Measurements from ENCODE around the gene CDA.

The CDA gene

DNA sequence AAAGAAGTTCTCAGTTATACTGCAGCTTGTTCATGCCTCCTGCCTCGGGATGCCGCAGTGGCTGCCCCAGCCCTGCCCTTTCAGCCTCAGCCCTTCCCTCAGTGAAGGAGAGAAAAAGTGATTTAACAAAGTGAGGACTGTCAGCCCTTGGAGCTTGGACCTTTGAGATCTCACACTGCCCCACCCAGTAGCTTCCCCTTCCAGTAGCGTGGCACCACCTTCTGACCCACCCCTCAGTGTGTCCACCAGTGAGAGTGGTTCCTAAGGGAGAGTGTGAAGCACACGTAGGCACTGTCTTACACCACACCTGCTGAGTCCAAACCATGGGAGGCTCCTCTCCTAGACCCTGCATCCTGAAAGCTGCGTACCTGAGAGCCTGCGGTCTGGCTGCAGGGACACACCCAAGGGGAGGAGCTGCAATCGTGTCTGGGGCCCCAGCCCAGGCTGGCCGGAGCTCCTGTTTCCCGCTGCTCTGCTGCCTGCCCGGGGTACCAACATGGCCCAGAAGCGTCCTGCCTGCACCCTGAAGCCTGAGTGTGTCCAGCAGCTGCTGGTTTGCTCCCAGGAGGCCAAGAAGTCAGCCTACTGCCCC lies at the start of gene CDA:
Gene CDA (plus strand): TSS at position 464 of the 592 bp plus-strand sequence. CDS start 33 bp downstream, at position 497.
- peak within 1 kb of the TSS; percentile 37 for H3K4me3 ChIP-seq (ENCODE audit: low read length)
- DNase-seq (ENCODE audit: low read depth): peak; percentile 76
- TF ChIP-seq, protein P1, sequence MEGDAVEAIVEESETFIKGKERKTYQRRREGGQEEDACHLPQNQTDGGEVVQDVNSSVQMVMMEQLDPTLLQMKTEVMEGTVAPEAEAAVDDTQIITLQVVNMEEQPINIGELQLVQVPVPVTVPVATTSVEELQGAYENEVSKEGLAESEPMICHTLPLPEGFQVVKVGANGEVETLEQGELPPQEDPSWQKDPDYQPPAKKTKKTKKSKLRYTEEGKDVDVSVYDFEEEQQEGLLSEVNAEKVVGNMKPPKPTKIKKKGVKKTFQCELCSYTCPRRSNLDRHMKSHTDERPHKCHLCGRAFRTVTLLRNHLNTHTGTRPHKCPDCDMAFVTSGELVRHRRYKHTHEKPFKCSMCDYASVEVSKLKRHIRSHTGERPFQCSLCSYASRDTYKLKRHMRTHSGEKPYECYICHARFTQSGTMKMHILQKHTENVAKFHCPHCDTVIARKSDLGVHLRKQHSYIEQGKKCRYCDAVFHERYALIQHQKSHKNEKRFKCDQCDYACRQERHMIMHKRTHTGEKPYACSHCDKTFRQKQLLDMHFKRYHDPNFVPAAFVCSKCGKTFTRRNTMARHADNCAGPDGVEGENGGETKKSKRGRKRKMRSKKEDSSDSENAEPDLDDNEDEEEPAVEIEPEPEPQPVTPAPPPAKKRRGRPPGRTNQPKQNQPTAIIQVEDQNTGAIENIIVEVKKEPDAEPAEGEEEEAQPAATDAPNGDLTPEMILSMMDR (IDR thresholded peaks at IDR 0.05; ENCODE audit: insufficient read depth, low read depth, low read length, missing control alignments): no peak

DNA sequence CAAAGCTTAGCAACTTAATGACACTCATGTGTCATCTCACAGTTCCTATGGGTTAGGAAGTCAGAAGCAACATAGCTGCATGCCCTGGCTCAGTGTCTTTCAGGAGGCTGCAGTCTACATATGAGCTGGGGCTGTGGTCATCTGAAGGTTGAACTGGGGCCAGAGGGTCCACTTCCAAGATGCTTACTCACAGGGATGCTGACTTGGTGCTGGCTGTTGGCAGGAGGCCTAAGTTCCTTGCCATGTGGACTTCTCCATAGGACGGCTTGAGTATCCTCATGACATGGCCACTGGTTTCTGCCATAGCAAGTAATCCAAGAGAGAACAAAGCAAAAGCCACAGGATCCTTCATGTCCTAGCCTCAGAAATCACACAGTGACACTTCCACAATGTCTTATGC lies 48.6 kb upstream of the CDA start:
- TF ChIP-seq, protein P1 (IDR thresholded peaks at IDR 0.05; ENCODE audit: insufficient read depth, low read depth, low read length, missing control alignments): no peak
- H3K4me3 ChIP-seq (ENCODE audit: low read length): no peak overlapping the region
- DNase-seq (ENCODE audit: low read depth): no peak

DNA sequence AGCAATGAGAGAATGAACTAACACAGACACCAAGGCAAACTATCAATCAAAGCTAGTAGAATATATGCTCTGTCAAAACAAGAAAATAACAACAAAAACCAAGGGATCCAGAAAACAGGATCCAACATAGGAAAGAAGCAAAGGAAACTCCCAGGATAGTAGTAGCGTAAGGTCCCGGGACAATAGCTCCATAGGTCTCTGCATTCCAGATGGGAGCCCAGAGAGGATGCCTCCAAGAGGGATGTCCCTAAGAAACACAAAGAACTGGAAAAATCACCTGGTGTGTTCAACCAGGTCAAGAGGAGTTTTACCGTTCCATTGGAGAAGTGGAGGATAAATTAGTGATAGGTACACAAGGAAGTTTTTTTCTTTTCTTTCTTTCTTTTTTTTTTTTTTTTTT lies 42.3 kb upstream of the CDA start:
- TF ChIP-seq, protein P1 (IDR thresholded peaks at IDR 0.05; ENCODE audit: insufficient read depth, low read depth, low read length, missing control alignments): no peak
- H3K4me3 ChIP-seq (ENCODE audit: low read length): no peak overlapping the region
- no peak for DNase-seq (ENCODE audit: low read depth)

DNA sequence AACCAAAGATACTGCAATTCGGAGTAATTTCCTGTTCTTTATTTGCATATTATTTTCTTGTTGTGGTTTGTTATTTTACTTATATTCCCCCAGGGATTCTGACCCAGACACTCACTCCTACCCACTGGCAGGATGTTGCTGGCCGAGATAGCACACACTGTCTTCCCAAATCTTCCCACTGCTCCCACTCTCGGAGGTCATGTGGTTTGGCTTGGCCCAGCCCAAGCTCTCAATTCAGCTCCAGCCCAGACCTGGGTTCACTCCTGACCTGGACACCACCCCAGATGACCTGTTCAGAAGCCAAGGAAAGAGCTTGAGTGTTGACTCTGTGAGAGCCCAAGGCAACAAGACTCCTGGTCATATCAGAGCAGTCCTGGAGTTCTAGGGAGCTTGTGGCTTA lies 37.7 kb upstream of the CDA start:
- TF ChIP-seq, protein P1 (IDR thresholded peaks at IDR 0.05; ENCODE audit: insufficient read depth, low read depth, low read length, missing control alignments): no peak
- no peak for DNase-seq (ENCODE audit: low read depth)
- no peak overlapping the region for H3K4me3 ChIP-seq (ENCODE audit: low read length)

DNA sequence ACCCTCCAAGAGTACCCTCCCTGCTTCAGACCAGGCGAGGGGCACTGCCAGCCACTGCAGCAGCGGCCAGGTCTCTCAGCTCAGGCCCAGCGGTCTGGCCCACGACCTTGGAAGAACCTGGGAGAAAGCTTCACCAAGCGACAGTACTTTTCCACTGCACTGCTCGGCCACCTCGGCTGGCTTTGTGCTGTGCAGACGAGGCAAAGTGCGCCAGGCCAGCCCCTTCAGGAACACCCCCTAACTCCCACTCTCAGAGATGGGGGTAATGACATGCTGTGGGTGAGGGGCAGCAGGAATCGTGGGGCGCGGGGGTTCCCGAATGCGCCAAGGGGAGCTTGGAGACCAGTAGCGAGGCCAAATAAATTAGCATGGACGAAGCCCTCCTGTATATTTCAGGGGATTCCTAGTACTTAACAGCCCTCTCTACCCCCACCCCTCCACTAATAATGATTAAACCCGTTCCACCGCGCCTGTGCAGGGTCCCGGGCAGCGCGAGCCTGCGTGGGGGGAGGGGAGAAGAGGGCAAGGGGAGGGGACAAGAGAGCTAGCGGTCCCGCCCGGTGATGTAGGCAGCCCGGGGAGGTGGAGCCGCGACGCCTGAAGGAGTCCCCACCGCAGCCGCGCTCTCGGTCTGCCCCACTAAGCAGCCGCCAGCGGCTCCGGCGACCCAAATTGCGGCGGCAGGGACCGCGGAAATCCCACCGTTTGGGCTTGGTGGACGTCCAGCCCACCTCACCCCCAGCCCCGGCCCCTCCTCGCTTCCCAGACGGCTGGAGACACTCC lies 36.8 kb upstream of the CDA start, which contains the start of gene FAM43B:
Gene FAM43B (plus strand): TSS at position 629 of the 783 bp plus-strand sequence. CDS start 401 bp downstream, outside the sequence.
- no peak within 1 kb of the TSS for H3K4me3 ChIP-seq (ENCODE audit: low read length)
- peak; percentile 17 for DNase-seq (ENCODE audit: low read depth)
- TF ChIP-seq, protein P1 (IDR thresholded peaks at IDR 0.05; ENCODE audit: insufficient read depth, low read depth, low read length, missing control alignments): no peak

DNA sequence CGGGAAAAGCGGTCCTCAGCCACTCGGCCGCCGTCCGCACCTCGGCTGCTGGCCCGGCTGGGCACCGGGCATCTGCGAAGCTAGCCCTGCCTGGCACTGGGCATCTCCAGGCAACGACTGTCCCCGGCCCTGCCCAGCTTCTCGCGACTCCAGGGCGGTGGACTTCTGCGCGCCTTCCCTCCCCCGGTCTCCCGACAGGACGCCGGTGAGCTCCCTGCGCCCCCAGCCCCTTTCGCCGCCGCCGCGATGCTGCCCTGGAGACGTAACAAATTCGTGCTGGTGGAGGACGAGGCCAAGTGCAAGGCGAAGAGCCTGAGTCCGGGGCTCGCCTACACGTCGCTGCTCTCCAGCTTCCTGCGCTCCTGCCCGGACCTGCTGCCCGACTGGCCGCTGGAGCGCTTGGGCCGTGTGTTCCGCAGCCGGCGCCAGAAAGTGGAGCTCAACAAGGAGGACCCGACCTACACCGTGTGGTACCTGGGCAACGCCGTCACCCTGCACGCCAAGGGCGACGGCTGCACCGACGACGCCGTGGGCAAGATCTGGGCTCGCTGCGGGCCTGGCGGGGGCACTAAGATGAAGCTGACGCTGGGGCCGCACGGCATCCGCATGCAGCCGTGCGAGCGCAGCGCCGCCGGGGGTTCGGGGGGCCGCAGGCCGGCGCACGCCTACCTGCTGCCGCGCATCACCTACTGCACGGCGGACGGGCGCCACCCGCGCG lies 36.0 kb upstream of the CDA start:
- peak; percentile 46 for DNase-seq (ENCODE audit: low read depth)
- no peak overlapping the region for H3K4me3 ChIP-seq (ENCODE audit: low read length)
- TF ChIP-seq, protein P1 (IDR thresholded peaks at IDR 0.05; ENCODE audit: insufficient read depth, low read depth, low read length, missing control alignments): no peak

All from epithelial cell of esophagus (primary cell).